Middle frontal gyrus (tissue), 1 donor: ENCODE data around the gene PRPF40B.
"Not testable (repeated sequence)": the region's sequence is repeated elsewhere in the genome, so short reads cannot be mapped to it uniquely, and the experiment has no call there.

Source experiments
- DNase-seq: peaks from one replicate; pipeline ENCODE4 v3.0.0-alpha.2; 2015; ENCODE audit warnings: low spot score; ENCODE audit errors: extremely low spot score

PRPF40B gene

GRCh38 chr12:49623142-49623904 is at the start of gene PRPF40B:
TSS of gene PRPF40B (plus strand) at chr12:49623561. CDS start at chr12:49623591, 30 bp downstream.
- DNase-seq: peak; percentile 73

- DNase-seq: no peak
Observed at GRCh38 chr12:49577589-49578315, 45.6 kb upstream of the PRPF40B start.

DNA sequence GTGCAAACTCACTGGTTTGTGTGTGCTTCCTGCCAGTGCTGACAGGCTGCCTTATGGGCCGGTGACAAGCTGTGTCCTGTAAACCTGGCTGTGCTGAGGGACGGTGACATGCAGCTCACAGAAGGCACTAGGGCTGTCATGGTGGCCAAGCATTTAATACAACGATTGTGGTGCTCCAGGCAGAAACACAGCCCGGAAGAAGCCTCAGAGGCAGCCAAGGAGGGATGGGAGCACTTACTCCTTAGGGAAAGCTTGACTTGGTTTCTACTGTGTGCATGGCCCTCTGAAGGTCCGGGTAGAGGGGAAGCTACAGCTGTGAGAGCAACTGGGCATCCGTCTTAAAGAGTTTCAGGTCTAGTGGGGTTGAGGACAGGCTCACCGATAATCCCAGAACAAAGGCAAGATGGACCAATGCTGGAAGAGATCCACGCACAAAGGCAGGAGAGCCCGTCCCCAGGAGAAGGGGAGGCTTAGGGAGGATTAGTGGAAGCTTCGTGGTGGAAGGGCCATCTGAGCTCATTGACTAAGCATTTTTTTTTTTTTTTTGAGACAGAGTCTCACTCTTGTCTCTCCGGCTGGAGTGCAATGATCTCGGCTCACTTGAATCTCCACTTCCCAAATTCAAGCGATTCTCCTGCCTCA is 44.8 kb upstream of the PRPF40B start:
- DNase-seq: no peak

DNA sequence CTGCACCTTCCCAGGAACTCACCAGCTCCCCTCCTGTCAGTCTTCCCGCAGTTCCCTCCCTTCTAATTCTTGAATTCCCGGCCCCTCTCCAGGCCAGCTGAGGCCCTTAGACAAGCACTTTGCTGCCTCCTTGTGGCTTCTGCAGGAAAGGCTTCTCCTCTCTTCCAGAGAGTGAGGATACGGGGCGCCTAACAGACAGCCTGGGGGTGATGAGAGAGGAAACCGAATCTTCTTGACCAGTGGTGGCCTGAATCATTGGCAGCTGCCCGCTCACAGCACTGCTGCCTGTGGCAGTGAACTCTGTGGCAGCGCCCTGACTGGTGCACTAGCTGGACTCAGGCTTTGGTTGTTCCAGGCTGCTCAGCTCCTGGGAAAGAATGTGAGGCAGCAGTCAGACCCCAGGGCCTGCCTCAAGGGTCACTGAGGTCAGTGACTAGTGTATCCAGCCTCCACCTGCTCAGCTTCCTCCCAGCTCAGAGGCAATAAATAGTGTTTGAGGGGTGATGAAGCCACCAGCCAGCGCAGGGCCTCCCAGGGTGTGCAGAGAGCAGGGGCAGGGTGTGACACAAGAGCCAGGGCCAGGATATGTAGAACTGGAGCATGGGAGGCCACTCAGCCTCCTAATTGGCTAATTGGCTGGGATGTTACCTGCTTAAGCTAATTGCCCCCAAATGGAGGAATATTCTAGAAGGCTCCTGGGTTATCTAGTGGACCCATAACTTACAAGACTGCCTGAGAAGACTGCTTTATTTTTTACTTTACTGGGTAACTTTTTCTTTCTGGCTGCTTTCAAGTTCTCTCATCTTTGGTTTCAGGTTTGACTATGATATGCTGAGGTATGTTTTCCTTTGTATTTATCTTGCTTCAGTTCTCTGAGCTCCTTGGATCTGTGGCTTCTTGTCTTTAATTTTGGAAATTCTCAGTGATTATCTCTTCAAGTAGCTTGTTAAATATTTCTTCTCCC is 42.5 kb upstream of the PRPF40B start:
- DNase-seq: peak; percentile 79

DNA sequence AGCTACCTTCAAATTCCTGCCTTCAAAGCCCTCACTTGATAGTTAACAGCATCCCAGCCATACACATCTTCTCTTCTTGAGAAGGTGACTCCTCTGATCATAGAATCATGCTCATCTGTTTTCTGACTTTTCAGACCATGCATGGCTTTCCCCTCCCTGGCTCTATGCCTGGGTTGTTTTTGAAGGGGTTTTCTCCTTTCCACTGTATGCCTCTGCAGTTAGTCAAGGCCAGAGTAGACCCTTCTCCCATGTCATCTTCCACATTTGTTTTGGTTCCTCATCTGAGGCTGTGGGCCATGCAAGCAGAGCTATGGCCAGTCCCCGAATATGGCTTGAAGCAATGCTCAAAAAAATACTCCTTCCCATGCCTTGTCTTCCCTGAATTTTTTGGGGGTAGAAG is 41.2 kb upstream of the PRPF40B start:
- DNase-seq: no peak

DNA sequence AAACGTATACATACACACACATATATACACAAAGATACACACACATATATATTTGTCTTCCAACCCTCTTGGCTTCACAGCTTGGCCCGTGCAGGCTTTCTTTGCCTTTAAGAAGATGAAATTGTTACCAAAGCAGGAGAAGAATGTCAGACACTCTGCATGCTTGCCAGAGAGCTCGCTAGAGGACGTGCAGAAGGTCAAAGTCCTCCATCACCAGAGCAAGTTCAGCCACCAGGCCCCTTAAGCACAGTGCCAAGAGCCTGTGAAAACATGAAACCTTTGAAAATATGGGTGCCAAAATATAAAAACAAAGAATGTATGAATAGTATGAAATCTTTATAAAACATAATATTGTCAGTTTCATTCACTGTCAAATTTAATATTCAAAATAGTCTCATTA is 40.5 kb upstream of the PRPF40B start:
- no peak for DNase-seq

DNA sequence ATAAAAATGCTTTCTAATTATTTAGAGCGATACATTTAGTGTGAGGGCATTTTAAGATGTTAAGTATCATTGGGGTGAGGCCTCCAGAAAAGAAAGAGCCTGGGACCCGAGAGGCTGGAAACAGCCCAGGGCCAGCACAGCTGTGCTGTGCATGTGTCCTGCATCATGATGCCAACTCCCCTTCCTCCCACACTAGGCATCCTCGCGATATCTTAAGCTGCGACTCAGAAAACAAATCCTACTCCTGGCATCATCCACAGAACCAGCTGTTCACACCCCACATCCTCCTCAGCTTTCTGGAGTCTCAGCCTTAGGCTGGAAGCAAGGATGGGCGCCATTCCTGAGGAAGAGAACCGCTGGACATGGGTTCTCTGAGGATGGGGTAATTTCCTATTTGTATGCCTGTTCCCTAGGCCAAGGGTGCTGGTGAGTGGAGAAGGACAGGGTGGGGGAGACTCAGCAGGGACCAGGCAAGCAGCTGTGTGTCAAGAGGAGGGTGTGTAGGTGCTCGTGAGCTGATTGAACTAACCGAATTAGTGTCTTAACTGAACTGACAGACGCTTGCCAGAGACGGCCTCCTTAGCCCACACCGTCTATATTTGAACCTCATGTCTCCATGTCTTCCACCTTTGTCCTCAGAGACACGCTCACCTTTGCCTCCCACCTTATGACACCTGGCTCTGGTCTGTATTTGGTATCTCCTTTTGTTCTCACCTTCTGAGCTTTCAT is 39.8 kb upstream of the PRPF40B start:
- peak; percentile 4 for DNase-seq

DNA sequence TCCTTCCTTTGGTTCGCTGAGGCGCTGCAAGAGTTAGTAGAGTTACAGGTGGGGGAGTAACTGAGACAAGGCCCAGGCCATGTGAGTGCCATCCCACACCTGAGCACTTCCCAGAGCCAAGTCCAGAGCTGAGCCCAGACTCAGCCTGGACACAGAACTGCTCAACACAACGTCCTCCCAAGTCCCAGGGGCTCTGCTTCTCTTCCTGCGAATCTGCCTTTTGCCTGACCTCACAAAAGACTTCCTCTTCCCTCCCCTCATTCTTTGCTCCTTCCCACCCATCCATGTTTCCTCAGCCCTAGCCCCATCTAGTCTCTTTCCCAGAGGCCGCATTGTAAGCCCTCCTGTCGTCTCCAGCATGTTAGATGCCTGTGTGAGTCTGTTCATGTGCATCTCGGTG is 38.8 kb upstream of the PRPF40B start:
- DNase-seq: no peak

DNA sequence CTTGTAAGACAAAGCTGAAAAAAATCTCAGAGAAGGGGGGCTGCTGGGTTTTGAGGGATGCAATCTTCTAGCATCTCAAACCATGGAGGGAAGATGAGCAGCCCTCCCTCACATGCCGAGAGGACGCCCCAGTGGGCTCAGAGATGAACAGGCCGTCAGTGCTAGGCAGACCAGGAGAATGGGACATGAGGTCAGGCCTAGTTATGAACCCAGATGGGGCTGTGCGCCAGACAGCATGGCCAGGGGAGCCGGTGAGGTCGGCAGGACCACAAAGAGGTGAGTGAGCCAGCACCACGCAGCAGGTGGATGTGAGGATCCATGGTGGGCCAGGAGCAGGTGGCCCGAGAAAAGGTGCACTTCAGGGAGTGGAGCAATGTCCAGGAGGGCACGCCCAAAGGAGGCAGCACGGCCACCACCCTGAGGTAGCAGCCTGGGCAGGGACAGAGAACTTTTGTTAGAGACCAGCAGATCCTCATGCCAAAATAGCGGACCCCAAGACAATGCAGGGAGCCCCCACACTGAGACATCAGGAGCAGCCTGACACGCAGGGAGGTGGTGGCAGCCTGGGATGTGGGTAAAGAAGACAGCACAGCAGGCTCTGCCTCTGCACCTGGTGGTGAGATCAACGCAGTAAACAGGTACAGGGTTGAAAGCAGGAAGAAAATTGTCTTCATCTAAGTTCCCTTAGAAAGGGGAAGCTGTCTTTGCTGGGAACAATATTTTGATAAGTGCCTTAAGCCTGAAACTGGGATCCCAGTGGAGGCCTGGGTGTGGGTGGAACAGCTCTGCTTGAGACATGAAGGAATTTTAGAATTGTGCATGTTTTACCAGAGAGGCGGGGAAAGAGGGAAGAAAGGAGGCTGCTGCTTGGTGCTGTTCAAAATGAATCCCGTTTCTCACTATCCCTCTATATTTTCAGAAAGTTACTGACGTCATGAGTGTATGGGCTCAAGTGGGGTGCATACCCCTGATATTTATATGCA is 37.6 kb upstream of the PRPF40B start:
- DNase-seq: no peak

DNA sequence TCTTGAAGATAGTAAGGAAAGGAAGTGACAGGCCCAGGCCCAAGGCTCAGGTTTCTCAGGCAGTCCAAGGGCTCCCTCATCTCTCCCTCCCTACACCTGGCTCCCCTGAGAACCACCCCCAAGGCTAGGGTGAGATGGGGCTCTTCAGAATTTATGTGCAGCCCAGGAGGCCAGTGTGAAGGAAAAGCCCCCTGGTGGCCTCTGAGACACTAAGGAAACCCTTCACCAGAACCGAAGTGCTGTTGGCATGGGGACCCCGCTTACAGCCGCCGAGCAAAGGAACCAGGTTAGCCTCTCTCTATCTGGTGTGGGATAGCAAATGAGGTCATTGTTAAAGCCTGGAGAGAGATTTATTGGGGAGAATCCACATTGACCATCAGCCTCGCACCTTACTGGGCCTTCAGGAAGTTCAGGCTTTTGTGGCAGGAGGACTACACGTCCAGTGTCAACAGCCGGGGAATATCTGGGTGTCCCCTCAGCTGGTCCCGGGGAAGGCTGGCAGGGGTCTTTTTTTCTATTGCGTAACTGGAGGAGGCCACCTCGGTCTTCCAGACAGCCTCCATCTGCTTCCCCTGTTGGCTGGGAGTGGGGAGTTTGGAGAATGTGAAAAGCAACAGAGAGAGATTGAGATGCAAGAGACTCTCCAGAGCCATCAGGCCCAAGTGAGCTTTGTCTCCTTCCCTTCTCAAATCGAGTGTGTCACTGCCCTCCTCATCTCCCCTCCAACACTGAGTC is 36.0 kb upstream of the PRPF40B start:
- DNase-seq: no peak

- no peak for DNase-seq
Observed at GRCh38 chr12:49588281-49588680, 35.1 kb upstream of the PRPF40B start.

DNA sequence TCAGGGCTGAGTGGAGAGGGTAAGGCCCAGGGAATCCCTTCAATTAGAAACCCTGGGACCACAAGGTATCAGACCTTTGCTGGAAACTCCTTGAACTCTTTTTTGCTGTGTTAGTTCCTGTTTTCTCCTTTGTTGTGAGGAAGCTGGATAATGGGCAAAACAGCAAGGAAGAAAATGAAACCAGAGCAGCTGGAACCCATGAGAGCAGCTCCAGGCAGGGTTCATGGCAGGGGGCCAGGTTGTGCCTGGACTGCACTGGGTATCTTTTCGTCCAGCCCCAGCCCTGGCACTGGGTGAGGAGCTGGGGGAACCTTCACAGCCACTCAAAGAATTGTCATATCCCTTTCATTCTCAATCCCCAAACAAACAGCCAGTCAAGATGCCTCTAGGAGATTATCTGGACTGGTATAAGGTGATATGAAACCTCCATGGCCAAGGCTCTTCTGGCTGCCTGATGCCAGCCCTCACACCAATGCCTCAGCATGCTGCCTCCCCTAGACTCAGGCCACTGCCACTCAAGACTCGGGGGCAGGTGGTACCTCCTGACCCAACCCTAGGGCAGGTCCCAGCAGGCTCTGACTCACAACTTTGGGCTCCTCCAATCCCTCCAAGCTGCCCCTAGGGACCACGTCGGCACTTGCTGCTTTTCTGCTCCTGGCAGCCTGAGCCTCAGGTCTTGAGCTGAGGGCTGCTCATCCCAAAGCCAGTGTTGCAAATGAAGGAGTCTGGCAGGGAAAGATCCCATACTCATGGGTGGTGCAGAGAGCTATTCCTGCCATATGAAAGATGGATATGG is 34.4 kb upstream of the PRPF40B start:
- no peak for DNase-seq

GRCh38 chr12:49598527-49598926 is 24.8 kb upstream of the PRPF40B start:
- DNase-seq: no peak

GRCh38 chr12:49599961-49600360 is 23.4 kb upstream of the PRPF40B start:
- DNase-seq: no peak

DNA sequence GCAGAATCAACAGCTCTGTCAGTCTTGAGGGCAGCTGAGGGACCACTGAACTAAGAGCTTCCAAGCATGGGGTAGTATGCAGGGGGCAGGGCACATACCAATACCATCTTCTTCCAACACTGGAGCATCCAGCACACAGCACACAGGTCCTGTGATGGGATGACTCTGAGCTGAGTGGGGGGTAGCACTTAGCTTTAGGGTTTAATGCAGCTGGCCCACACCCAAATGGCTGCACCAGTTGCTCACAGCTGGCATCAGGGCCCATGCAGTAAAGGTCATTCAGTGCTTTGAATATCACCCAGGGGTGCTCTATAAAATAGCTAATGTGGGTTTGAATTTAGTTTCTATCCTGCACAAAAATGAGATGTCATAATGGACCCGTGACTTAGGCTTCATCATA is 19.6 kb upstream of the PRPF40B start:
- no peak for DNase-seq

- DNase-seq: no peak
Observed at GRCh38 chr12:49604856-49605255, 18.5 kb upstream of the PRPF40B start.

GRCh38 chr12:49605539-49605938 is 17.8 kb upstream of the PRPF40B start, which contains the start of gene FAM186B:
TSS of gene FAM186B (minus strand) at chr12:49605639. CDS start at chr12:49605477, 162 bp downstream.
- not testable (repeated sequence) for DNase-seq
